GM19467 (cell line): ENCODE results near the gene NAGS.
"Not testable (repeated sequence)": the region's sequence is repeated elsewhere in the genome, so short reads cannot be mapped to it uniquely, and the experiment has no call there.

Experiments
- ATAC-seq: cut with Tn5 transposase; IDR thresholded peaks from one replicate; pipeline ENCODE4 v1.9.1; 2021; ENCODE audit warnings: mild to moderate bottlenecking, moderate library complexity; ENCODE audit not compliant: unreplicated experiment

NAGS gene

GRCh38 chr17:44004077-44004760 lies at the start of gene NAGS:
TSS of gene NAGS (plus strand) at chr17:44004622. CDS start at chr17:44004664, 42 bp downstream.
- ATAC-seq: no peak

DNA sequence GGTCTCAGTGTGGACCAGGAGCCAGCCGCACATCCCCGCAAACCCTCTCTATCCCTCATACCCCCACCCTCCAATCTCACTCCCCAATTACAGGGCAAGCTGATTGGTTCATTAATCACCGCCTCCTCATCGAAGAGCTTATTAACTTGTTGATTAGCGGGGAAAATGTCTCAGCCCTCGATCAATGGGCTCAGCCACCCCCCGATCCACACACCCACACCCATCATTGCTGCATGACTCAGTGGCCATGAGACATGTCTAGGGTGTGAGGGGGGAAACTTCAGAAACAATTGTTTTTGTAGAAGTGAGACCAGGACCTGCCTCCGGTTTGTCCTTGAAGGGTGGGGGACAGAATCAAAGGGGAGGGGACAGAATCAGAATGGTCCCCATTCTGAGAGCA lies 48.2 kb upstream of the NAGS start:
- no peak for ATAC-seq

DNA sequence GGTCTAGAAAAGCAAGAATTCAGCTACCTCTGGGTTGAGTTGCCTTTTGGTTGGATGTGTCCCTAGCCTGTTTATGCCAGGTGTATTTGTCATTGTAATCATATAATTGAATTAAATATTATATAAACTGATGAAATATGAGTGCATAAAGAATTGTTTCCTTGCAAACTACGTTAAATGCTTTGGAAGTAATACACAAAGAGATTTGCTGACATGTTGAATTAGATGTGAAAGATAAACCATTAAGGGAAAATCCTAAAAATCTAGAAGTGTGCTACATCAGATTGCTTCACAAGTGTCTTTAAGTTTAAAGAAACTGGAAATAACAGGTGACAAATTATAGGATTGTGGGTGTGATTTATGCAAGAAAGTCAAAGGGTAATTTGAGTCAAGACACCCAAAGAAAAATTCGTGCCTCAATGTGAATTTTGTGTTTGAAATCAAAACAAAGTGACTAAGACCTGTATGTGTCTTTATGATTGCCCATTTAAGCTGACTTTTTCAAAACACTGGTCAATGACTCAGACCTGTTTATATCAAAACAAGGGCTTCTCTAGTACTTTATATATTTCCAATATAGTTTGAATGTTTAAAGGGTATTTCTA lies 45.6 kb upstream of the NAGS start:
- ATAC-seq: no peak

GRCh38 chr17:43961292-43961691 lies 43.1 kb upstream of the NAGS start:
- not testable (repeated sequence) for ATAC-seq

GRCh38 chr17:43961954-43962353 lies 42.5 kb upstream of the NAGS start:
- no peak for ATAC-seq

GRCh38 chr17:43962479-43962878 lies 41.9 kb upstream of the NAGS start:
- no peak for ATAC-seq

- no peak for ATAC-seq
Observed at GRCh38 chr17:43966276-43966675, 38.1 kb upstream of the NAGS start.

DNA sequence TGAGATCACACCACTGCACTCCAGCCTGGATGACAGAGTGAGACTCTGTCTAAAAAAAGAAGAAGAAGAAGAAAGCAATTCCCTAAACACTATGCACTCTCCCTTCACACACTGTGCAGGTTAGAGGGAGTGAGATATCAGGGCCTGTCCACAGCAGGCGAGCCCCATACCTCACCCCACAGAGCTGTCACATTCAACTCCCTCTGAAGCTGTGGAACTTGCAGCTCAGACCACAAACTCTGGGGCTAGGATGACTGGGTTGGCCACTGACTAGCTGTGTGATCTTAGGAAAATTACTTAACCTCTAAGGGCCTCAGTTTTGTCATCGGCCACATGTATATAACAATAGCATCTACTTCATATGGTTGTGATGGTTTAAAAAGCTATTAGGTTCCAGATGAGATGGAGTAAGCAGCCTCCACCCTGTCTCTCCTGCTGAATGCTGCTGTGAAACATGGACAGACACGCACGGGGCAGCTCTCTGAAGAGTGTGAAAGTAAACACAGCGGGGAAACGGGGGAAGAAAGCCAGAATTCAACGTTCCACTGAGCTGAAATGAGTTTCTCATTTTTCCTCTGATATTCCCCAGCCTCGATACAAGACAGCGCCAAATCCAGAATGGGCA lies 37.1 kb upstream of the NAGS start:
- ATAC-seq: no peak

DNA sequence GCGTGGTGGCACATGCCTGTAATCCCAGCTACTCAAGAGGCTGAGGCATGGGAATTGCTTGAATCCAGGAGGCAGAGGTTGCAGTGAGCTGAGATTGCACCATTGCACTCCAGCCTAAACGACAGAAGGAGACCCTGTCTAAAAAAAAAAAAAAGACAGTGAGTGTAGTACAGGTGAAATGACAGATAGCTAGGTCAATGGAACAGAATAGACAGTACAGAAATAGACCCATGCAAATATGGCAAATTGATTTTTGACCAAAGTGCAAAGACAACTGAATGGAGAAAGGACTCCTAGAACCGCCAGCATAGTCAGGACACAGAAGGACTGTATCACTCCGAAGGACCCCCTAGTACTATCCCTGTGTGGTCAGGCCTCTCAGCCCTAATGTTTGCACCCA lies 34.1 kb upstream of the NAGS start:
- ATAC-seq: no peak

DNA sequence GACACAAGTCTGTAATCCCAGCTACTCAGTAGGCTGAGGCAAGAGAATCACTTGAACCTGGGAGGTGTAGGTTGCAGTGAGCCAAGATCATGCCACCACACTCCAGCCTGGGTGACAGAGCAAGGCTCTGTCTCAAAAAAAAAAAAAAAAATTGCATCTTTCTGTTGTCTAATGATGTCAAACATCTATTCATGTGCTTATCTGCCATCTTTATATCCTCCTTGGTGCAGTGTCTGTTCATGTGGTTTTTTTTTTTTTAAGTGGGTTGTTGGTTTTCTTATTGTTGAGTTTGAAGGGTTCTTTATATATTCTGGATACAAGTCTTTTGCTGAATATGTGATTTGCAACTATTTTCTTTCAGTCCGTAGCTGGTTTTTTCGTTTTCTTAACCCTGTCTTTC lies 33.0 kb upstream of the NAGS start:
- ATAC-seq: not testable (repeated sequence)

DNA sequence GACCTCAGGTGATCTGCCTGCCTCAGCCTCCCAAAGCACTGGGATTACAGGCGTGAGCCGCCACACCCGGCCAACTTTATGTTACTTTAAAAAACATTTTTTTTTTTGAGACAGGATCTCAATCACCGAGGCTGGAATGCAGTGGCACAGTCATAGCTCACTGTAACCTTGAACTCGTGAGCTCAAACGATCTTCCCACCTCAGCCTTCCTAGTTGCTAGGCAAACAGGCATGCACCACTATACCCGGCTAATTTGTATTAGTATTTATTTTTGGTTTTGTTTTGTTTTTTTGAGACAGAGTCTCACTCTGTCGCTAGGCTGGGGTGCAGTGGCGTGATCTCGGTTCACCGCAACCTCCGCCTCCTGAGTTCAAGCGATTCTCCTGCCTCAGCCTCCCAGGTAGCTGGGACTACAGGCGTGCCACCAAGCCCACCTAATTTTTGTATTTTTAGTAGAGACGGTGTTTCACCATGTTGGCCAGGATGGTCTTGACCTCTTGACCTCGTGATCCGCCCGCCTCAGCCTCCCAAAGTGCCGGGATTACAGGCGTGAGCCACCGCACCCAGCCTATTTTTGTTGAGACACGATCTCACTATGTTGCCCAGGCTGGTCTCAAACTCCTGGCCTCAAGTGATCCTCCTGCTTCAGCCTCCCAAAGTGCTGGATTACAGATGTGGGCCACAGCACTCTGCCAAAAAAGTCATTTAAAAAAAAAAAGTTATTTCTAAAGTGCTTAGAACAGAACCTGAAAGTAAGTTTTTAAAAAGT lies 31.8 kb upstream of the NAGS start:
- not testable (repeated sequence) for ATAC-seq

- ATAC-seq: no peak
Observed at GRCh38 chr17:43974382-43975266, 29.8 kb upstream of the NAGS start.

GRCh38 chr17:43975898-43976297 lies 28.5 kb upstream of the NAGS start:
- ATAC-seq: no peak

GRCh38 chr17:43976963-43977837 lies 27.2 kb upstream of the NAGS start:
- ATAC-seq: no peak

GRCh38 chr17:43978078-43978477 lies 26.3 kb upstream of the NAGS start:
- no peak for ATAC-seq

DNA sequence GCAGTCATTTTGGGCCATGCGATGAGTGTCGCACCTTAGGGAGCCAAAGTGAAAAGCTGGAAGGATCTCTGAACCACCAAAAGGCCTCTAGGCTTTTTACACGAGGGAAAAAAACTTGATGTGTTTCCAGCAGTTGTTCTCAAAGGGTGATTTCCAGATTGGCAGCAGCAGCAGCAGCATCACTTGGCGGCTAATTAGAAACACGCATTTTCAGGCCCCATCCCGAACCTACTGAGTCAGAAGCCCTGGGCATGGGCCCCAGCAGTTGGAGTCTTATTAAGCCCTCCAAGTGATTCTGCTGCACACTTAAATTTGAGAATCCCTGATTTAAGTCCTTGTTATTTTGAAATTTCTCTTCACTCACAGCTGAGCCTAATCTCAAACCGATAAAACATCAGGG lies 25.4 kb upstream of the NAGS start:
- no peak for ATAC-seq

DNA sequence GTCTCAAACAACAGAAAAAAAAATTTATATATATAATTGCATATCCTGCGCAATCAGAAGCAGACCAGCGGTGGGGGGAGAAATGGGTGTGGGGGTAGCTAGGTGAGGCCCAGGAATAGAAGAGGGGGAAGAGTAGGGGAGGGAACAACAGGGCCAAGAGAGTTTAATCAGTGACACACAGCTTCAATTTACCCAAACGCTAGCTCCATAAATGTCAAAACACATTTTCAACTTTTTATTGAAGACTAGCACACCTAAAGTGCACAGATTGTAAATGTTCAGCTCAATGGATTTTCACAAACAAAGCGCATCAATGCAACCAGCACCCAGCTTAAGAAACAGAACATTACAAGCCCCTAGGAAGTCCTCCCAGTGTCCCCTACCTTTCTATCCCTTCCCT lies 24.8 kb upstream of the NAGS start:
- ATAC-seq: no peak

- no peak for ATAC-seq
Observed at GRCh38 chr17:43982171-43982570, 22.3 kb upstream of the NAGS start.

DNA sequence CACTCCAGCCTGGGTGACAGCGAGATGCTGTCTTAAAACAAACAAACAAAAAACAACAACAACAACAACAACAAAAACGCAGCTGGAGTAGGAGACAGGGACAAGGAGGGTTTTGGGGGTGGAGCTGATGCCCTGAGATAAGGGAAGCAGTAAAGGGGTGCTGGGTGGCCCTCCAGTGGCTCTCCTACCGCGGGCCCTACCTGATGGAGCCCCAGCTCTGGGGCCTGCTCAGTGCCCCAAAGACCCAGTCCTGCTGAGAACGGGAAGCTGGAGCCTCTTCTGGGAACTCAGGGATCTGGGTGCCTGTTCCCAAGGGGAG lies 21.3 kb upstream of the NAGS start:
- no peak for ATAC-seq
